Type B pancreatic cell (in vitro differentiated cells): ENCODE measurements around the gene EPHA3. TPM values are rescaled to one million over a fixed set of nuclear protein-coding genes. Genes with fewer than 3 reads are reported as not detected.

Experiments used
- DNase-seq: peaks from one replicate; pipeline ENCODE4 v3.0.0; 2021; ENCODE audit warnings: mixed read lengths; ENCODE audit not compliant: unreplicated experiment; ENCODE audit errors: extremely low spot score
- H3K27ac Mint-ChIP-seq: 2 replicates; pipeline ENCODE4 v1.8.0; 2021; ENCODE audit warnings: mild to moderate bottlenecking, mixed read lengths
- H3K27me3 Mint-ChIP-seq: 2 replicates; pipeline ENCODE4 v1.8.0; 2021; ENCODE audit warnings: mixed read lengths
- H3K36me3 Mint-ChIP-seq: 2 replicates; pipeline ENCODE4 v1.8.0; 2021; ENCODE audit warnings: mixed read lengths
- H3K4me1 Mint-ChIP-seq: one replicate; pipeline ENCODE4 v1.8.0; 2021; ENCODE audit warnings: mixed read lengths; ENCODE audit not compliant: unreplicated experiment
- H3K4me3 Mint-ChIP-seq: 2 replicates; pipeline ENCODE4 v1.8.0; 2021; ENCODE audit warnings: mild to moderate bottlenecking, mixed read lengths
- H3K9me3 Mint-ChIP-seq: 2 replicates; pipeline ENCODE4 v1.8.0; 2021; ENCODE audit warnings: mixed read lengths
- CTCF ChIP-seq: fragments of 200-600 bp; sonication (generic); conservative IDR thresholded peaks from 2 replicates; pipeline ENCODE4 v1.5.0; 2021; ENCODE audit warnings: antibody characterized with exemption, mild to moderate bottlenecking
- total RNA-seq: library from RNA; stranded (reverse); gene quantifications from 2 replicates; pipeline ENCODE4 v1.2.1, GENCODE V29; 2021; ENCODE audit warnings: low replicate concordance

The EPHA3 gene
- total RNA-seq, 1 donor from 2014 or later, result 30.3 TPM

DNA sequence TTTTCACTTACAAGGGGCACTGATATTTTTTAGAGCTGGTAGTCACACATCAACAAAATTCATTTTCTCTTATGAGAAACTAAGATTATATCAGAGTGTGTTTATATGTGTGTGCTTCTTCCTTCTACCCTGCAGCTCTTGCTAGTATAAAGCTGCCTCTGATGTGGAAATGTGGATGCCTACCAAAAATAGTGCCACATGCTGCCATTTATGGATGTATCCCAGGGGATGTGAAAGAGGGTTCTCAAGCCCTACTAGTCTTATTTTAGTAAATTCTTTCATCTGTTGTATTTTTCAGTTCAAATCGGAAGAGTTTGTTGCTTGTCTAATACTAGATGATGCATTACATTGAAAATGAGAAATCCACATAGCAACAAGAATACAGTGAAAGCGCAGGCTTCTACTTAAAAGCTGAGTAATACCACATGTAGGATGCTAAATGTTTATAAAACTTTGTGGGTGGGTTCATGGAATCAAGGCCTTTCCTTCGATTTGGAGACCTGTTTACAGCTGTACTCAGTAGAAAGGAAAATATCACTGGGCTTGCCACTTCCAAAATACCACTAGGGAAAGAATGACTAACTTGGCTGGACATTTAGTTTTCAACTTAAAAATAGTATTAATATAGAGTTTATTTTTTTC, 399.2 kb downstream of the EPHA3 start:
- H3K4me3 Mint-ChIP-seq, result no peak overlapping the region
- H3K9me3 Mint-ChIP-seq, result no peaks in the 10 kb centered on the region
- no peak overlapping the region for H3K27ac Mint-ChIP-seq
- no peak for TF ChIP-seq CTCF
- no peak for DNase-seq
- H3K36me3 Mint-ChIP-seq, result no peaks in the 10 kb centered on the region
- no peaks in the 10 kb centered on the region for H3K27me3 Mint-ChIP-seq
- peaks cover 13% of the 10 kb centered on the region for H3K4me1 Mint-ChIP-seq

DNA sequence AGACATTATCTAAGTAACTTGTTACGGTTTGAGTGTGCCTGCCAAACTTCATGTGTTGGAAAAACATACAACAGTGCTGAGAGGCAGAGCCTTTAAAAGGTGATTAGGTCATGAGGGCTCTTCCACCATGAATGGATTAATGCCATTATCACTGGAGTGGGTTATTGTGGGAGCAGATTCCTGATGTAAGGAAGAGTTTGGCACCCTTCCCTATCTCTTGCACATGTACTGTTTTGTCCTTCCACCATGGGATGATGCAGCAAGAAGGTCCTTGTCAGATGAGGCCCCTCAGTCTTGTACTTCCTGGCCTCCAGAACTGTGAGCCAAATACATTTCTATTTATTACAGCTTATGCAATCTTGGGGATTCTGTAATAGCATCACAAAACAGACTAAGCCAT, 413.9 kb downstream of the EPHA3 start:
- H3K27me3 Mint-ChIP-seq, result no peaks in the 10 kb centered on the region
- no peak overlapping the region for H3K27ac Mint-ChIP-seq
- H3K9me3 Mint-ChIP-seq, result no peaks in the 10 kb centered on the region
- no peak for TF ChIP-seq CTCF
- peaks cover 23% of the 10 kb centered on the region for H3K4me1 Mint-ChIP-seq
- no peak for DNase-seq
- no peak overlapping the region for H3K4me3 Mint-ChIP-seq
- H3K36me3 Mint-ChIP-seq, result no peaks in the 10 kb centered on the region

DNA sequence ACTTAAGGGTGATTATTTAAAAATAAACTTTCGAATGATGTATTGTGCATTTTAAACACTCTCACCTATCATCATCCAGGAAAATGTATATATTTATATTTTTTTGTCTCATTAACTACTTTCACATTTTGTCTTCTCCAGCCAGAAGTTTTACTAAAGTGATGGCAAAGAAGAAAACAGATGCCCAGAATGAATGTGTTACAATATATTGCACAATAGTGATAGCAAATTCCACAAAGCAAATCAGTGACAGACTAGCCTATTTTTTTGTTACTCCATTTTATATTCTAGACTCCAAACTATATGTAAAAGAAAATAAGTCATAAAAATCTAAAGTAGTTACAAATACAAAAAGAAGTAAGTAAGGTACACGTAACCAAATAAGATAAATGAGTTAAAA, 414.7 kb downstream of the EPHA3 start:
- TF ChIP-seq CTCF, result no peak
- peaks cover 29% of the 10 kb centered on the region for H3K4me1 Mint-ChIP-seq
- H3K36me3 Mint-ChIP-seq, result no peaks in the 10 kb centered on the region
- H3K27me3 Mint-ChIP-seq, result no peaks in the 10 kb centered on the region
- no peak overlapping the region for H3K27ac Mint-ChIP-seq
- DNase-seq, result no peak
- no peak overlapping the region for H3K4me3 Mint-ChIP-seq
- H3K9me3 Mint-ChIP-seq, result no peaks in the 10 kb centered on the region

DNA sequence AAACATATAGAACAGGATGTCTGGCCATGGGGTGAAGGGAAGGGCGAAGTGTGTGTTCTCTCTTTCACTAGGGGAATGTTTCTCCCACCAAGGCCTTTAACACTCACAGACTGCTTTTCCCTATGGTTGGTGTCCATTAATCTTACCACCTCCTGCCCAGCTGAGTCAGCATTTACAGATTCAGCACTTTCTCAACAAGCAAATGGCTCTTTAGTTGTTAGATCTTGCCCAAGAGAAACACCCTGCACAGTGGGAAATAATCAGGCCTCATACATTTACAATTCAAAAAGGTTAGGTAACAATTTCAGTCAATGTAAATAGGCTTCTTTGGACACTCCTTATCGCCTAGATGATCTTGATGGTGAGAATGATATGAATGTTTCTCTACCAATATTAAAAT, 418.2 kb downstream of the EPHA3 start:
- no peak for DNase-seq
- Mint-ChIP-seq H3K9me3 (no peaks in the 10 kb centered on the region), H3K27ac (no peak overlapping the region), H3K4me1 (peaks cover 50% of the 10 kb centered on the region), H3K27me3 (no peaks in the 10 kb centered on the region), H3K4me3 (peak overlapping the region; percentile 10), H3K36me3 (no peaks in the 10 kb centered on the region)
- no peak for TF ChIP-seq CTCF

- DNase-seq, result no peak
- no peaks in the 10 kb centered on the region for H3K9me3 Mint-ChIP-seq
- H3K36me3 Mint-ChIP-seq, result no peaks in the 10 kb centered on the region
- TF ChIP-seq CTCF, result peak; percentile 37
- peaks cover 46% of the 10 kb centered on the region for H3K4me1 Mint-ChIP-seq
- no peak overlapping the region for H3K27ac Mint-ChIP-seq
- H3K27me3 Mint-ChIP-seq, result no peaks in the 10 kb centered on the region
- no peak overlapping the region for H3K4me3 Mint-ChIP-seq
Measured at GRCh38 chr3:89527736-89528305, 420.4 kb downstream of the EPHA3 start.
